ENCODE results near the gene NEUROD2. TPM values are rescaled to one million over a fixed set of nuclear protein-coding genes. Genes with fewer than 3 reads are reported as not detected.

The NEUROD2 gene
- total and polyA plus RNA-seq, 2 of the 8 experiments (the other 6 are each of a cell fraction or from before 2014, with no cell fraction given), result not detected

GRCh38 chr17:39612291-39612894 is 4.7 kb upstream of the NEUROD2 start:
- Histone ChIP-seq H3K4me3 (ENCODE audit: extremely low read depth in 1 of 4, insufficient read depth in 2 of 4, low read depth in 3 of 4, low read length in 4 of 4) (no peak overlapping the region), H3K79me2 (ENCODE audit: control insufficient read depth in 1 of 2, insufficient read depth in 2 of 2, low read length in 2 of 2) (no peaks in the 10 kb centered on the region), H3K4me2 (ENCODE audit: insufficient read depth in 1 of 2, low read depth in 2 of 2, low read length in 2 of 2) (no peak overlapping the region), H2AFZ (ENCODE audit: low read length) (no peak overlapping the region), H3K56ac (replicated peaks; ENCODE audit: insufficient read length, low read depth, low read length) (no peak overlapping the region), H3K23ac (ENCODE audit: insufficient read length) (no peak overlapping the region), H3K9me3 (ENCODE audit: insufficient read depth in 2 of 2, low read depth in 1 of 2, low read length in 1 of 2) (no peaks in the 10 kb centered on the region), H2BK120ac (replicated peaks; ENCODE audit: low read depth, low read length) (no peak overlapping the region), H3K36me3 (ENCODE audit: control insufficient read depth in 2 of 4, insufficient read depth in 4 of 4, low read length in 3 of 4) (no peaks in the 10 kb centered on the region), H3K4me1 (replicated peaks in 1 of 4; ENCODE audit: control insufficient read depth in 3 of 4, insufficient read depth in 4 of 4, low read length in 3 of 4) (peaks cover 0 to 13% (median 6%) of the 10 kb centered on the region in 4 experiments; a peak in 6 of 7 replicates), H2BK20ac (ENCODE audit: low read length) (no peak overlapping the region), H3K79me1 (ENCODE audit: low read depth, low read length) (no peaks in the 10 kb centered on the region), H3K23me2 (ENCODE audit: low read depth, low read length) (peaks cover 3% of the 10 kb centered on the region; the same call in 1 of the 2 replicates), H2BK15ac (ENCODE audit: low read length) (no peak overlapping the region), H4K5ac (ENCODE audit: insufficient read length, low read depth, low read length) (no peak overlapping the region), H3K9ac (replicated peaks in 1 of 4; ENCODE audit: extremely low read depth in 1 of 4, low read depth in 3 of 4, low read length in 3 of 4) (no peak overlapping the region), H3K27me3 (replicated peaks in 1 of 4; ENCODE audit: control insufficient read depth in 3 of 4, extremely low read depth in 1 of 4, insufficient read depth in 3 of 4, low read length in 3 of 4) (peaks cover 38 to 83% (median 60%) of the 10 kb centered on the region in 4 experiments), H3K4ac (replicated peaks; ENCODE audit: insufficient read length, low read depth, low read length) (no peak overlapping the region), H3K27ac (ENCODE audit: low read depth, low read length) (no peak overlapping the region), H4K20me1 (replicated peaks in 1 of 2; ENCODE audit: control insufficient read depth in 1 of 2, insufficient read depth in 2 of 2, low read length in 2 of 2) (peaks cover 0 to 3% of the 10 kb centered on the region in 2 experiments), H3K14ac (ENCODE audit: insufficient read length) (no peak overlapping the region), H4K8ac (ENCODE audit: extremely low read depth, insufficient read depth, low read length) (no peak overlapping the region), H2BK5ac (ENCODE audit: low read depth, low read length) (no peak overlapping the region), H2BK12ac (ENCODE audit: low read depth, low read length) (0 out of 2 replicates have a peak overlapping the region, but pooled peaks have one; percentile 75), H2AK5ac (ENCODE audit: low read depth, low read length) (no peak overlapping the region), H3K18ac (ENCODE audit: extremely low read depth, low read length) (no peak overlapping the region), H4K91ac (replicated peaks; ENCODE audit: insufficient read length, low read length) (no peak overlapping the region)
- WGBS, 2 experiments (ENCODE audit: extremely low coverage in 1 of 2, insufficient coverage in 1 of 2, insufficient read length in 1 of 2, insufficient replicate concordance in 2 of 2, low coverage in 1 of 2, low lambda C conversion rate in 2 of 2, missing lambda C conversion rate in 1 of 2), result 85% methylated on average over 14 of the region's 22 CpGs; no CpG with 5 or more reads in 1 of the 2 experiments
- DNase-seq (ENCODE audit: low read depth in 1 of 2, low spot score in 2 of 2) (no peak), FAIRE-seq (no peak)
- ChIA-PET CTCF (ENCODE audit: partially characterized antibody) (interaction anchor here (0.5 to 49.2 kb wide), 6 partner anchors 27 to 406 kb away, joined by 3 to 1885 read pairs (median 156); partner anchors contain the start of genes ERBB2, PGAP3, PNMT and PPP1R1B), POLR2A (ENCODE audit: partially characterized antibody) (interaction anchor here (0.6 to 2.3 kb wide), 4 partner anchors 14 to 125 kb away, joined by 3 to 5 read pairs (median 4); partner anchors contain the start of gene PPP1R1B)
- no peak for TF ChIP-seq RFX5 (IDR thresholded peaks at IDR 0.05; ENCODE audit: borderline replicate concordance, low read depth, low read length)
- no peak for TF ChIP-seq GTF2F1 (IDR thresholded peaks at IDR 0.05; ENCODE audit: borderline replicate concordance, low read depth, low read length)
- TF ChIP-seq E2F6 (IDR thresholded peaks at IDR 0.05), result no peak
- no peak for TF ChIP-seq RBBP5 (IDR thresholded peaks at IDR 0.05; ENCODE audit: borderline replicate concordance, low read depth, low read length)
- TF ChIP-seq RXRA (IDR thresholded peaks at IDR 0.05; ENCODE audit: insufficient read depth, low read depth, low read length), result no peak
- no peak for TF ChIP-seq POLR2AphosphoS5 (IDR thresholded peaks at IDR 0.05; ENCODE audit: low read depth, low read length)
- TF ChIP-seq POU5F1 (IDR thresholded peaks at IDR 0.05; ENCODE audit: low read depth, low read length), result no peak
- no peak for TF ChIP-seq BACH1 (IDR thresholded peaks at IDR 0.05; ENCODE audit: low read length)
- no peak for TF ChIP-seq SP4 (IDR thresholded peaks at IDR 0.05; ENCODE audit: low read length)
- no peak for TF ChIP-seq CTCF (IDR thresholded peaks at IDR 0.05; ENCODE audit: control extremely low read depth in 1 of 3, insufficient read depth in 1 of 3, low read depth in 1 of 3, low read length in 3 of 3)
